Measurements from ENCODE around the gene TRAF3IP3.

Gene TRAF3IP3

GRCh38 chr1:209829716-209830115 is 73.9 kb downstream of the TRAF3IP3 start:
- TF ChIP-seq FOXM1 (IDR thresholded peaks at IDR 0.05; ENCODE audit: borderline replicate concordance, low read depth) (no peak), TAF1 (IDR thresholded peaks at IDR 0.05; ENCODE audit: low read depth) (no peak), CREB1 (IDR thresholded peaks at IDR 0.05; ENCODE audit: low read depth) (no peak), RAD21 (IDR thresholded peaks at IDR 0.05; ENCODE audit: low read depth) (no peak), EGR1 (IDR thresholded peaks at IDR 0.05) (no peak), REST (IDR thresholded peaks at IDR 0.05; ENCODE audit: low read depth) (no peak)

- TF ChIP-seq RAD21 (IDR thresholded peaks at IDR 0.05; ENCODE audit: low read depth) (no peak), EP300 (IDR thresholded peaks at IDR 0.05; ENCODE audit: borderline replicate concordance) (no peak), MAX (IDR thresholded peaks at IDR 0.05) (no peak), REST (IDR thresholded peaks at IDR 0.05; ENCODE audit: low read depth) (no peak), NFIC (IDR thresholded peaks at IDR 0.05) (no peak), TCF12 (IDR thresholded peaks at IDR 0.05; ENCODE audit: low read depth) (no peak), CREB1 (IDR thresholded peaks at IDR 0.05; ENCODE audit: low read depth) (no peak), USF1 (IDR thresholded peaks at IDR 0.05) (no peak), YY1 (IDR thresholded peaks at IDR 0.05; ENCODE audit: low read depth) (no peak)
Observed at GRCh38 chr1:209830722-209831121, 74.9 kb downstream of the TRAF3IP3 start.

- TF ChIP-seq YY1 (IDR thresholded peaks at IDR 0.05; ENCODE audit: low read depth) (no peak), EGR1 (IDR thresholded peaks at IDR 0.05) (no peak), RAD21 (IDR thresholded peaks at IDR 0.05; ENCODE audit: low read depth) (no peak), FOXM1 (IDR thresholded peaks at IDR 0.05; ENCODE audit: borderline replicate concordance, low read depth) (no peak), TEAD4 (IDR thresholded peaks at IDR 0.05) (no peak), MAX (IDR thresholded peaks at IDR 0.05) (no peak), NFIC (IDR thresholded peaks at IDR 0.05) (no peak), CEBPB (IDR thresholded peaks at IDR 0.05) (no peak), REST (IDR thresholded peaks at IDR 0.05; ENCODE audit: low read depth) (no peak)
Observed at GRCh38 chr1:209831615-209832014, 75.8 kb downstream of the TRAF3IP3 start.
